CD4-positive, alpha-beta T cell (primary cell): ENCODE results near the gene ANKRD13B. TPM values are rescaled to one million over a fixed set of nuclear protein-coding genes. Genes with fewer than 3 reads are reported as not detected.

ENCODE experiments used
- ATAC-seq: fragments of 200-7000 bp; cut with Tn5 transposase; one replicate; pipeline ENCODE4 v1.10.0; 2022; ENCODE audit warnings: mild to moderate bottlenecking; ENCODE audit not compliant: poor library complexity
- CTCF ChIA-PET: fragments of 350-600 bp; sonication (Branson Sonifier 250); formaldehyde crosslinking; loops from one replicate; lab custom pipeline; 2021; ENCODE audit warnings: antibody characterized with exemption, inconsistent platforms; lab: Charles Lee
- POLR2A ChIA-PET: fragments of 350-600 bp; sonication (Branson Sonifier 250); formaldehyde crosslinking; loops from one replicate; lab custom pipeline; 2021; ENCODE audit warnings: antibody characterized with exemption, inconsistent platforms; lab: Charles Lee
- DNase-seq, 14 experiments: peaks; one replicate each; pipeline ENCODE4 v3.0.0-alpha.2; 2013 to 2020; ENCODE audit warnings: mixed read lengths in 2 of 14
- H3K27ac ChIP-seq, 2 donors: one replicate each; pipeline versions ENCODE4 v1.5.1 to v1.7.0; 2013; ENCODE audit warnings: low read length in 2 of 2, low read depth in 1 of 2, mild to moderate bottlenecking in 1 of 2
- H3K27me3 ChIP-seq, 2 experiments: 1 replicate in 1 of 2; 2 replicates in 1 of 2; pipeline versions ENCODE4 v1.6.1 to v1.7.0; 2013; ENCODE audit warnings: low read length in 2 of 2, control low read depth in 1 of 2, mild to moderate bottlenecking in 1 of 2, moderate library complexity in 1 of 2; ENCODE audit not compliant: insufficient read depth in 2 of 2, control insufficient read depth in 1 of 2
- H3K36me3 ChIP-seq: one replicate; pipeline ENCODE4 v1.6.1; 2013; ENCODE audit warnings: low read length, control low read depth; ENCODE audit not compliant: insufficient read depth
- H3K4me1 ChIP-seq: one replicate; pipeline ENCODE4 v1.6.1; 2013; ENCODE audit warnings: low read length, control low read depth; ENCODE audit not compliant: insufficient read depth
- H3K4me3 ChIP-seq: one replicate; pipeline ENCODE4 v1.5.1; 2013; ENCODE audit warnings: mild to moderate bottlenecking, low read length, moderate library complexity
- H3K9me3 ChIP-seq, 2 experiments: 1 replicate in 1 of 2; 2 replicates in 1 of 2; pipeline versions ENCODE4 v1.6.1 to v1.7.0; 2013; ENCODE audit warnings: low read length in 2 of 2, mild to moderate bottlenecking in 2 of 2, control low read depth in 1 of 2, moderate library complexity in 1 of 2; ENCODE audit not compliant: control insufficient read depth in 1 of 2, insufficient read depth in 1 of 2
- H3K27ac Mint-ChIP-seq: one replicate; pipeline ENCODE4 v1.8.0; 2020; ENCODE audit warnings: mixed read lengths
- H3K27me3 Mint-ChIP-seq: one replicate; pipeline ENCODE4 v1.8.0; 2021; ENCODE audit warnings: mixed read lengths
- H3K36me3 Mint-ChIP-seq: one replicate; pipeline ENCODE4 v1.8.0; 2021; ENCODE audit warnings: low read depth, mixed read lengths
- H3K4me1 Mint-ChIP-seq: one replicate; pipeline ENCODE4 v1.8.0; 2021; ENCODE audit warnings: low read depth, mixed read lengths
- H3K4me3 Mint-ChIP-seq: one replicate; pipeline ENCODE4 v1.8.0; 2020; ENCODE audit warnings: mild to moderate bottlenecking, mixed read lengths
- H3K9me3 Mint-ChIP-seq: one replicate; pipeline ENCODE4 v1.8.0; 2020; ENCODE audit warnings: mixed read lengths
- CTCF ChIP-seq: fragments of 200-600 bp; IDR thresholded peaks from one replicate; pipeline ENCODE4 v1.8.0; 2022; ENCODE audit warnings: antibody characterized with exemption, mild to moderate bottlenecking
- intact Hi-C, 2 experiments: fragments of 100-400 bp; cut with DNase I in 1 of 2; cut with micrococcal nuclease in 1 of 2; formaldehyde crosslinking; loops; one replicate each; pipeline versions ENCODE4 v1.15.1 to v1.9.0; 2023 to 2025; cut with DNase I, micrococcal nuclease
- total RNA-seq, 174 experiments: library from RNA in 2 of 174; stranded (reverse) in 2 of 174; gene quantifications; one replicate each; pipeline ENCODE4 v1.2.3 and lab custom pipeline; 2021 to 2026

The ANKRD13B gene
- total RNA-seq, 2 experiments from 2014 or later: 2.1 to 3.0 TPM

DNA sequence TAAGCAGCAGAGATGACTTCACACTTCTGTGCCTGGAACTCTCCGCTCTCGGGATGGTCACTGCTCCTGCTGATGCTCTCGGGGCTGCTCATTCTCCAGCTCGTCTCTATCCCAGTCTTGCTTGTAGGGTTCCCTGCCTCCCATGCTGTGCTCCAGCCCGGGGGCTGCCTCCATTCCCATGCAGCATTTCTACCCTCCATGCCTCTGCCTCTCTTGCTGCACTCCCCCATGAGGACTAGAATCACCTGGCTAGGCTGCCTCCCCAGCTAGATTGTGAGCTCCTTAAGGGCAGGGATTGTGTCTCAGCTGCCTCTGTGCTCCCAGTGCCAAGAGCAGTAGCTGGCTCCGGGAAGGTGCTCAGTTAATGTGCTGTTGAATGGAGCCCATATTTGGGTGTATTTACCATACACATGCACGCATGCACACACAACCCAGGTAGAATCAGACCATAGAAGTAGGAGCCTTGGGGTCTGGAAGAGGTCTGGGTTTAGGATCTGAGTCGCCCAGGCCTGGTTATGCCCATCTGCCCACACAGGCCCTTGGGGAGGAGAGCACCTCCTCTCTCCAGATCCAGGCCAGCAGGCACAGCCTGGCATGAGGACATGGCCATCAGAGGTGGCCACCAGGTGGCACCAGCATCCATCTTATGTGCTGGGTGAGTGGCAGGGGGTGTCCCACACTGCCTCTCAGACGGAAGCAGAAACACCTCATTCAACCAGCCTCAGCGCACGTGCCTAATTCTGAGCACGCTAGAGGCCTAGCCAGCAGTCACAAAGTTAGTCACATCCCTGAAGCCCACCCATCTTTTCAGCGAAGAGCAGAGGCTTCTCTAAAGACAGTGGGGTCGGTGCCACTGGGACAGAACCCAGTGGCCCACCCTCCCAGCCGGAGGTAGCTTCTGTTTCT is 12.8 kb upstream of the ANKRD13B start:
- peaks cover 27% of the 10 kb centered on the region for H3K4me1 Mint-ChIP-seq

GRCh38 chr17:29581583-29582253 is 11.2 kb upstream of the ANKRD13B start:
- ATAC-seq: no peak
- Mint-ChIP-seq H3K27ac (peak overlapping the region; percentile 27), H3K4me1 (peaks cover 43% of the 10 kb centered on the region), H3K36me3 (peaks cover 33% of the 10 kb centered on the region), H3K9me3 (no peaks in the 10 kb centered on the region), H3K27me3 (no peaks in the 10 kb centered on the region), H3K4me3 (no peak overlapping the region)
- H3K4me1 ChIP-seq: peaks cover 41% of the 10 kb centered on the region
- no peaks in the 10 kb centered on the region for H3K9me3 ChIP-seq
- ChIA-PET POLR2A (interaction anchor here (1.0 to 3.0 kb wide), 5 partner anchors 10 to 36 kb away, joined by 3 to 14 read pairs (median 9); partner anchors contain the start of gene TP53I13), CTCF (interaction anchor here (0.8 to 7.8 kb wide), 4 partner anchors 9 to 36 kb away, joined by 3 to 48 read pairs (median 26); partner anchors contain the start of gene ANKRD13B)
- no peak overlapping the region for H3K27ac ChIP-seq
- intact Hi-C loops: loop anchor here in 1 of 2 experiments (2.0 to 10.0 kb wide), 5 partner anchors 351 to 837 kb away; partner anchors contain the start of genes PHF12, SSH2 and TRAF4
- H3K27me3 ChIP-seq: no peaks in the 10 kb centered on the region
- peaks cover 58% of the 10 kb centered on the region for H3K36me3 ChIP-seq
- peak in 1 of 14 experiments; percentile 27 for DNase-seq
- H3K4me3 ChIP-seq: no peak overlapping the region
- TF ChIP-seq CTCF: no peak

More for the DNA sequence above, 12.8 kb upstream of the ANKRD13B start:
- no peaks in the 10 kb centered on the region for H3K9me3 Mint-ChIP-seq
- no peaks in the 10 kb centered on the region for H3K27me3 ChIP-seq
- DNase-seq (peak; percentile 84 to 95 (median 88)), ATAC-seq (peak; percentile 99)
- peaks cover 27% of the 10 kb centered on the region for H3K4me1 ChIP-seq
- peaks cover 44% of the 10 kb centered on the region for H3K36me3 Mint-ChIP-seq
- no peaks in the 10 kb centered on the region for H3K27me3 Mint-ChIP-seq
- H3K4me3 Mint-ChIP-seq: peak overlapping the region; percentile 69
- peaks cover 74% of the 10 kb centered on the region for H3K36me3 ChIP-seq
- H3K4me3 ChIP-seq: no peak overlapping the region
- H3K27ac Mint-ChIP-seq: peak overlapping the region; percentile 41
- ChIA-PET CTCF (interaction anchor here (0.8 to 7.8 kb wide), 7 partner anchors 12 to 441 kb away, joined by 3 to 48 read pairs (median 6); partner anchors contain the start of gene ANKRD13B), POLR2A (interaction anchor here (1.2 to 3.0 kb wide), 5 partner anchors 11 to 37 kb away, joined by 4 to 14 read pairs (median 9); partner anchors contain the start of gene ABHD15)
- no peaks in the 10 kb centered on the region for H3K9me3 ChIP-seq
- TF ChIP-seq CTCF: peak; percentile 88
- intact Hi-C loops: loop anchor here (1.0 to 10.0 kb wide), 13 partner anchors 9 to 895 kb away; partner anchors contain the start of genes GIT1 (in 1 of the 2), GOSR1 (in 1 of the 2), PHF12 (in 1 of the 2) and SSH2 (in 1 of the 2)
- no peak overlapping the region for H3K27ac ChIP-seq

DNA sequence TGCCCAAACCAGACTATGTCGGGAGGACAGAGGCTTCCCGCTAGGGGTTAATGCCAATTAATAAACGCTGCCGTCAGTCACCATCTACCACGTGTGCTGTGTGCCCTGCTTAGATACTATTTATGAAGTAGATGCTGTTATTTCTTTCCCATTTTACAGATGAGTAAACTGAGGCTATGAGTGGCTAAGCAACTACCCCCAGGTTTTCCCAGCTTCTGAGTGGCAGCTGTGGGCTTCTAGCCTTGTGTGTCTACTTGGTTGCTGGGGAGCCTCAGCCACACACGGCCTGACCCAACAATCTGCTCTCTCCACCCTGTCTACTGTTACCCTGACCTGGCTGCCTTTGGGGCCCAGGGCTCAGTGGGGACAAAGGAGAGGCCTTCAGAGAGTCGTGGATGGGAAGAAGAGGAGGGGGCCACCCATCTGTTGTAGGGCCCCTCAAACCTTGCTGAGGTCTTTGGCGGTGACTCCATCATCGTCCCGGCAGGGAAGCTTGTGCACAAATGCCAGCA is 10.6 kb upstream of the ANKRD13B start:
- Mint-ChIP-seq H3K9me3 (no peaks in the 10 kb centered on the region), H3K36me3 (peaks cover 33% of the 10 kb centered on the region), H3K27ac (peak overlapping the region; percentile 27), H3K27me3 (no peaks in the 10 kb centered on the region), H3K4me1 (peaks cover 48% of the 10 kb centered on the region), H3K4me3 (no peak overlapping the region)
- peaks cover 52% of the 10 kb centered on the region for H3K36me3 ChIP-seq
- H3K4me3 ChIP-seq: no peak overlapping the region
- ATAC-seq (no peak), DNase-seq (no peak)
- H3K27me3 ChIP-seq: no peaks in the 10 kb centered on the region
- CTCF ChIA-PET: interaction anchor here (3.4 to 7.8 kb wide), 3 partner anchors 10 to 35 kb away, joined by 18 to 48 read pairs (median 34); partner anchors contain the start of gene ANKRD13B
- no peaks in the 10 kb centered on the region for H3K9me3 ChIP-seq
- TF ChIP-seq CTCF: no peak
- intact Hi-C loops: loop anchor here in 1 of 2 experiments (5.0 to 10.0 kb wide), 4 partner anchors 350 to 838 kb away; partner anchors contain the start of genes PHF12, SSH2 and TRAF4
- POLR2A ChIA-PET: interaction anchor here (1.0 to 3.0 kb wide), 4 partner anchors 9 to 35 kb away, joined by 3 to 14 read pairs (median 10); partner anchors contain the start of gene TP53I13
- no peak overlapping the region for H3K27ac ChIP-seq
- H3K4me1 ChIP-seq: peaks cover 47% of the 10 kb centered on the region
